ENCODE data around the gene GRIK3.

The GRIK3 gene

DNA sequence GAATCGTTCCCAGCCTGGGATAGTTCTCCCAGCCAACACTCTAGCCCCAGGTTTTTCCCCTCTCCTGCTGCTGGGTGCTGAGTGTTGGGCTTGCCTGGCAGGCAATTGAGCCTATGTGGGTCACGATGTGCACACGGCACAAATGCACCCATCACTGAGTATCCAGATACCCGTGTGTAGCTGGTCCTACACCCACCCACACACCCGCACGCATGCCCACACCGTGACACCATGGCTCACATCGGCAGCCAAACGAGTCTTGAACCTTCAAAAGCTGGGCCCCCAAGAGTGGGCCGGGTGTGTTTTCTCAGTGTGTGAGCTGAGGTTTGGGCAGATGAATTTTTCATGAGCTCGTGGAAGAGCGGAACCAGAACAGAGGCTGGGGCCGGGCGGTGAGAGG, 188.5 kb downstream of the GRIK3 start:
- Histone ChIP-seq H3K27me3 (ENCODE audit: control insufficient read depth, low read length) (peaks cover 5% of the 10 kb centered on the region), H3K79me2 (ENCODE audit: control insufficient read depth, low read length) (no peaks in the 10 kb centered on the region), H3F3A (ENCODE audit: control insufficient read depth, insufficient read depth) (no peaks in the 10 kb centered on the region), H4K20me1 (ENCODE audit: control insufficient read depth, insufficient read depth, low read depth, low read length) (no peaks in the 10 kb centered on the region), H3K9me2 (replicated peaks; ENCODE audit: control insufficient read depth, low read length) (no peaks in the 10 kb centered on the region), H3K9me3 (ENCODE audit: control insufficient read depth, insufficient read depth, low read length) (no peaks in the 10 kb centered on the region), H3K4me2 (ENCODE audit: low read length) (no peak overlapping the region), H3K4me1 (ENCODE audit: control insufficient read depth, low read length) (no peaks in the 10 kb centered on the region), H3K27ac (ENCODE audit: low read depth, low read length) (no peak overlapping the region), H3K4me3 (ENCODE audit: low read length) (no peak overlapping the region), H3K36me3 (ENCODE audit: control insufficient read depth, low read length) (no peaks in the 10 kb centered on the region)
- TF ChIP-seq EZH2phosphoT487 (IDR thresholded peaks at IDR 0.05; ENCODE audit: borderline replicate concordance, low read length) (no peak), CTCF (IDR thresholded peaks at IDR 0.05; ENCODE audit: low read depth, low read length, poor library complexity, severe bottlenecking) (no peak)

- no peaks in the 10 kb centered on the region for H3K4me1 ChIP-seq (ENCODE audit: control insufficient read depth, low read length)
- peaks cover 4% of the 10 kb centered on the region; the same call in 1 of the 2 replicates for H3K27me3 ChIP-seq (ENCODE audit: control insufficient read depth, low read length)
- no peaks in the 10 kb centered on the region for H3K9me3 ChIP-seq (ENCODE audit: control insufficient read depth, insufficient read depth, low read length)
- H3K4me2 ChIP-seq (ENCODE audit: low read length): no peak overlapping the region
- no peaks in the 10 kb centered on the region for H3K36me3 ChIP-seq (ENCODE audit: control insufficient read depth, low read length)
- TF ChIP-seq CTCF (IDR thresholded peaks at IDR 0.05; ENCODE audit: low read depth, low read length, poor library complexity, severe bottlenecking): no peak
- no peak for TF ChIP-seq EZH2phosphoT487 (IDR thresholded peaks at IDR 0.05; ENCODE audit: borderline replicate concordance, low read length)
- H3K9me2 ChIP-seq (replicated peaks; ENCODE audit: control insufficient read depth, low read length): no peaks in the 10 kb centered on the region
- H3K4me3 ChIP-seq (ENCODE audit: low read length): no peak overlapping the region
- no peaks in the 10 kb centered on the region for H3F3A ChIP-seq (ENCODE audit: control insufficient read depth, insufficient read depth)
- no peaks in the 10 kb centered on the region for H3K79me2 ChIP-seq (ENCODE audit: control insufficient read depth, low read length)
- no peak overlapping the region for H3K27ac ChIP-seq (ENCODE audit: low read depth, low read length)
- H4K20me1 ChIP-seq (ENCODE audit: control insufficient read depth, insufficient read depth, low read depth, low read length): no peaks in the 10 kb centered on the region
These were observed 189.4 kb downstream of the GRIK3 start for GRCh38 chr1:36844917-36845316.

DNA sequence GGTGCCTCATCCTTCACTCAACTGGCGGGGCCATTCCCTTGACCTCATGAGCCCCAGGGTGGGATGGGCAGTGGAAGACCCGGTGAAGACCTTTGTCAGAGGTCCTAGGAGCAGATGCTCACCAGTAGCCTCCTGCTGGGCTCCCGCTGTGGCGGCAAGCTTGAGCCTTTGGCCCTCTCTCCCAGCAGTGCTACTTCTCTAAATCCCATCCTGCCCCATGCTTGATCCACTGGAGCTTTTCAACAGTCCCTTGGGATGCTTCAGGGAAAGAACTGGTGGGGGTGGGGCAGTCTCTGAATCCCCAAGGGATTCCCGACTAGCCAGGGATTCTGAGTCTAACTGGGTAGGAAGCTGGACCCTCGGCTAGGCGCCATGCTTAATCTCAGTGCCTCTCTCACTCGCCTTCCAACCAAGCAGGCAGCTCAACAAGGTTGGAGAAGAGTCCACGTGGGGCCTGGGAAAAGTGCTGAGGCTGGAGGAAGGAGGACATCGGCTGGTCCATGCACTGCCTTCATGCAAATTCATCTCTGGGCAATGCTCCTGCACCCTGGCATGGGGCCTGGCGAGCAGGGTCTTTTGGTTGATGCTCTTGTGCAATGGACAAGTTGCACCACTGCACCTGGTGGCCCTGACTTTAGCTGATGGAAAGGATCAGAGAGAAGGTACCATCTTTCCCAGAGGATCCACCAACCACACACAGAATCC, 190.3 kb downstream of the GRIK3 start:
- Histone ChIP-seq H3K4me3 (ENCODE audit: low read length) (no peak overlapping the region), H3K27me3 (ENCODE audit: control insufficient read depth, low read length) (peaks cover 4% of the 10 kb centered on the region; the same call in 1 of the 2 replicates), H3K9me2 (replicated peaks; ENCODE audit: control insufficient read depth, low read length) (no peaks in the 10 kb centered on the region), H3K9me3 (ENCODE audit: control insufficient read depth, insufficient read depth, low read length) (no peaks in the 10 kb centered on the region), H3K4me2 (ENCODE audit: low read length) (no peak overlapping the region), H4K20me1 (ENCODE audit: control insufficient read depth, insufficient read depth, low read depth, low read length) (no peaks in the 10 kb centered on the region), H3K36me3 (ENCODE audit: control insufficient read depth, low read length) (no peaks in the 10 kb centered on the region), H3K79me2 (ENCODE audit: control insufficient read depth, low read length) (no peaks in the 10 kb centered on the region), H3K4me1 (ENCODE audit: control insufficient read depth, low read length) (no peaks in the 10 kb centered on the region), H3F3A (ENCODE audit: control insufficient read depth, insufficient read depth) (no peaks in the 10 kb centered on the region), H3K27ac (ENCODE audit: low read depth, low read length) (no peak overlapping the region)
- TF ChIP-seq EZH2phosphoT487 (IDR thresholded peaks at IDR 0.05; ENCODE audit: borderline replicate concordance, low read length) (no peak), CTCF (IDR thresholded peaks at IDR 0.05; ENCODE audit: low read depth, low read length, poor library complexity, severe bottlenecking) (no peak)

Data from DOHH2 (cell line).